ENCODE results near the gene UROC1. TPM values are rescaled to one million over a fixed set of nuclear protein-coding genes. Genes with fewer than 3 reads are reported as not detected.

Gene UROC1
- total RNA-seq, 1 donor from 2014 or later, result not detected

DNA sequence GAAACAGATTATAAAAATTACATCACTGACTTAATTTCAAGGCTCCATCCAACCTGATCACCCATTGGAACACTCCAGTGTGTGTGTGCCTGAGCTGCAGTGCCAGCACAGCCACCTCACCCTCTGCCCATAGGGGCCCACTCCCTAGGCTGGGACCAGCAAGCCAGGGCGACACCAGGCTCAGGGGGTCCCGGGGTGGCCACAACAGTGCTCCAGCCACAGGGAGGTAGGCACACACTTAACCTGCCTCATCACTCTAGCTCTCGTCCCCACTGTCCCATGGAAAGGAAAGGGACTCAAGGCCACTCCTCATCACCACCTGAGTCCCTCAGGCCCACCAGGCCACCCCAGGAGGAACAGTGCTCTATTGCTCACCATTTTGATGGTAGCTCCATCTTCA is 66.8 kb downstream of the UROC1 start:
- H3K4me3 Mint-ChIP-seq (ENCODE audit: unreplicated experiment), result no peak overlapping the region
- TF ChIP-seq, protein P1, sequence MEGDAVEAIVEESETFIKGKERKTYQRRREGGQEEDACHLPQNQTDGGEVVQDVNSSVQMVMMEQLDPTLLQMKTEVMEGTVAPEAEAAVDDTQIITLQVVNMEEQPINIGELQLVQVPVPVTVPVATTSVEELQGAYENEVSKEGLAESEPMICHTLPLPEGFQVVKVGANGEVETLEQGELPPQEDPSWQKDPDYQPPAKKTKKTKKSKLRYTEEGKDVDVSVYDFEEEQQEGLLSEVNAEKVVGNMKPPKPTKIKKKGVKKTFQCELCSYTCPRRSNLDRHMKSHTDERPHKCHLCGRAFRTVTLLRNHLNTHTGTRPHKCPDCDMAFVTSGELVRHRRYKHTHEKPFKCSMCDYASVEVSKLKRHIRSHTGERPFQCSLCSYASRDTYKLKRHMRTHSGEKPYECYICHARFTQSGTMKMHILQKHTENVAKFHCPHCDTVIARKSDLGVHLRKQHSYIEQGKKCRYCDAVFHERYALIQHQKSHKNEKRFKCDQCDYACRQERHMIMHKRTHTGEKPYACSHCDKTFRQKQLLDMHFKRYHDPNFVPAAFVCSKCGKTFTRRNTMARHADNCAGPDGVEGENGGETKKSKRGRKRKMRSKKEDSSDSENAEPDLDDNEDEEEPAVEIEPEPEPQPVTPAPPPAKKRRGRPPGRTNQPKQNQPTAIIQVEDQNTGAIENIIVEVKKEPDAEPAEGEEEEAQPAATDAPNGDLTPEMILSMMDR (IDR thresholded peaks at IDR 0.05; ENCODE audit: partially characterized antibody, unreplicated experiment), result no peak
- H3K4me1 Mint-ChIP-seq (ENCODE audit: low read depth, unreplicated experiment), result peaks cover 14% of the 10 kb centered on the region
- no peaks in the 10 kb centered on the region for H3K36me3 Mint-ChIP-seq (ENCODE audit: unreplicated experiment)
- H3K9me3 Mint-ChIP-seq (ENCODE audit: unreplicated experiment), result peaks cover 5% of the 10 kb centered on the region
- no peak overlapping the region for H3K27ac Mint-ChIP-seq (ENCODE audit: unreplicated experiment)
- DNase-seq, result no peak
- H3K27me3 Mint-ChIP-seq (ENCODE audit: unreplicated experiment), result no peaks in the 10 kb centered on the region

DNA sequence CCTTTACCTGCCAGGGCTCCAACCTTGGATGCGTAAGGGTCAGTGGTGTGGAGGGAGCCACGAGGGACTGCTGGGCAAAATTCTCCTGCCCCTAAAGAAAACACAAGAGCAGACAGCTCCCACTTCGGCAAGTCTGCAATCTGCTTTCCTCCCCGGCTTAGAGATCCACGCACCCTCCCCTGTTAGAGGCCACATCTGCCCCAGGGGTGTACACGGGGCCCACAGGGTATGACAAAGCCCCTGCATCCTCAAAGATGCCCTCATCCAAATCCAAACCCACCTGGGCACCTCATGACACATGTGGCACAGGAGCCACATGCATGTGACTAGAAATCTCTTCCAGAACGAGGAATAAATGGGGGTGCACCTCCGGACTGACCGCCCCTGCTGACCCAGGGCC is 67.4 kb downstream of the UROC1 start:
- TF ChIP-seq, protein P1 (IDR thresholded peaks at IDR 0.05; ENCODE audit: partially characterized antibody, unreplicated experiment), result no peak
- H3K27me3 Mint-ChIP-seq (ENCODE audit: unreplicated experiment), result no peaks in the 10 kb centered on the region
- no peak overlapping the region for H3K27ac Mint-ChIP-seq (ENCODE audit: unreplicated experiment)
- no peak for DNase-seq
- no peak overlapping the region for H3K4me3 Mint-ChIP-seq (ENCODE audit: unreplicated experiment)
- H3K9me3 Mint-ChIP-seq (ENCODE audit: unreplicated experiment), result peaks cover 5% of the 10 kb centered on the region
- no peaks in the 10 kb centered on the region for H3K36me3 Mint-ChIP-seq (ENCODE audit: unreplicated experiment)
- peaks cover 14% of the 10 kb centered on the region for H3K4me1 Mint-ChIP-seq (ENCODE audit: low read depth, unreplicated experiment)

DNA sequence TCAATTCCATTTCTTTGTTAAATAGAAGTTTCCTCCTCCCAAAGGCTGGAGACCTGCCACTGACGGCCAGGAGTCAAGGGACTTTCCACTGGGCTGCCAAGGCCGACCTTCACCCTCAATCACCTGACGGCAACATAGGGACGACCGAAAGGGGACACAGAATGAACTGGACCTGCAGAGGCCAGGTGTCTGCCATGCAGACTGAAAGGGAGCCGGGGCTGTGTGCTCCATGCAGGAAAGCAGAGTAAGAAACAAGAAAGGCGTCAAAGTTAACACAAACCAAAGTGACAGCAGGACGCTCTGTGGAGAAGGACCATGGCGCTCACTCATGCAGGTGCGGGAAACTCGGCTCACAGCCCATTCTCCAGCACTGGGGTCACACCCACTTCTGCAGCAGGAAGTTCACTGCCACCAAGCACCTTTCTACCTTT is 67.9 kb downstream of the UROC1 start:
- TF ChIP-seq, protein P1 (IDR thresholded peaks at IDR 0.05; ENCODE audit: partially characterized antibody, unreplicated experiment), result no peak
- DNase-seq, result no peak
- H3K4me3 Mint-ChIP-seq (ENCODE audit: unreplicated experiment), result no peak overlapping the region
- no peaks in the 10 kb centered on the region for H3K27me3 Mint-ChIP-seq (ENCODE audit: unreplicated experiment)
- H3K9me3 Mint-ChIP-seq (ENCODE audit: unreplicated experiment), result peaks cover 5% of the 10 kb centered on the region
- H3K4me1 Mint-ChIP-seq (ENCODE audit: low read depth, unreplicated experiment), result peaks cover 14% of the 10 kb centered on the region
- H3K36me3 Mint-ChIP-seq (ENCODE audit: unreplicated experiment), result no peaks in the 10 kb centered on the region
- H3K27ac Mint-ChIP-seq (ENCODE audit: unreplicated experiment), result no peak overlapping the region

DNA sequence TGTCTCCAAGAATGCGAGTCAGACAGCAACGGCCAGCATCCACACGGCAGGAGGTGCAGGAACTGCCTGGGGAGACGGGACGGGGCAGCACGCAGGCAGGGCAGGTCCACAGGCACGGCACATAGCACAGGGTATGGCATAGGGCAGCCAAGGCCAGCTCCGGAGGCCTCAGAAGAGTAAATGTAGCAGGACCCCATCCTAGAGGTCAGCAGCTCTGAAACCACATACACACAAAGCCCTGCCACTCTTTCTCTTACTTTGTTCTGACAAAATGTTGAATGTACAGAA is 68.7 kb downstream of the UROC1 start:
- H3K27me3 Mint-ChIP-seq (ENCODE audit: unreplicated experiment), result no peaks in the 10 kb centered on the region
- peaks cover 14% of the 10 kb centered on the region for H3K4me1 Mint-ChIP-seq (ENCODE audit: low read depth, unreplicated experiment)
- DNase-seq, result no peak
- TF ChIP-seq, protein P1 (IDR thresholded peaks at IDR 0.05; ENCODE audit: partially characterized antibody, unreplicated experiment), result no peak
- no peaks in the 10 kb centered on the region for H3K36me3 Mint-ChIP-seq (ENCODE audit: unreplicated experiment)
- H3K27ac Mint-ChIP-seq (ENCODE audit: unreplicated experiment), result no peak overlapping the region
- peaks cover 5% of the 10 kb centered on the region for H3K9me3 Mint-ChIP-seq (ENCODE audit: unreplicated experiment)
- H3K4me3 Mint-ChIP-seq (ENCODE audit: unreplicated experiment), result no peak overlapping the region

DNA sequence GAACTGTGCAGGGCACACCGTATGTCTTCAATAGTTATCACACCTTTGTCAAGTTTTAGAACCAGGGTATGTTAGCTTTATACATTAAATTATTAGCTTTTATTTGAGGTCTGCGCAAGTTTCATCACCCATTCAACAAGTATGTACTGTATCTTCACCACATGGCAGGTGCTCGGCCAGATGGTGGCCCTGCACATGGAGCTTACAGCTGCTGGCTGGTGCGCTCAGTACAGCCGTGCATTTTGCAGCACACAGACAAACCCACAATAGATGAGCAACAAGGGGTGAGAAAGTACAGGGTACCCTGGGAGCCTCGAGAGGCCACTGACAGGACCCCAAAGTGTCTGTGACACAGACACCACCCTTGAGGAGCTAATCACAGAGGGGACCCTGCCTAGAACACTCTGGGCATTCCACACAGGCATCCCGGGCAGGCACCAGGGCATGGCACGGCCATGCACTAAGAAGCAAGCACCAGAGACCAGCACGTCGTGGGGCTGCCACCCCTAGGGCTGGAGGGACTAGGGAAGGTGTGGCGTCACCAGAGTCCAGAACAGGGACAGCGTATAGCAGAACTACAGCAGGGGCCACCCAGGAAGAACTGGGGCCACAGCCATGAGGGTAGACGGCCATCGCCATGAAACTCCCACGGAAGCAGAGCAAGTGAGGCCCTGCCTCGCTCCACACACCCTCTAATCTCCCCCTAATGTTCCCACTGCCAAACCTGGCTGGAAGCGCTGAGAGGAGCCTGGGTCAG is 69.3 kb downstream of the UROC1 start:
- no peaks in the 10 kb centered on the region for H3K36me3 Mint-ChIP-seq (ENCODE audit: unreplicated experiment)
- TF ChIP-seq, protein P1 (IDR thresholded peaks at IDR 0.05; ENCODE audit: partially characterized antibody, unreplicated experiment), result no peak
- H3K27ac Mint-ChIP-seq (ENCODE audit: unreplicated experiment), result no peak overlapping the region
- H3K4me3 Mint-ChIP-seq (ENCODE audit: unreplicated experiment), result no peak overlapping the region
- no peak for DNase-seq
- peaks cover 14% of the 10 kb centered on the region for H3K4me1 Mint-ChIP-seq (ENCODE audit: low read depth, unreplicated experiment)
- H3K9me3 Mint-ChIP-seq (ENCODE audit: unreplicated experiment), result peaks cover 5% of the 10 kb centered on the region
- no peaks in the 10 kb centered on the region for H3K27me3 Mint-ChIP-seq (ENCODE audit: unreplicated experiment)
